Activated CD8-positive, alpha-beta memory T cell treated with anti-CD3 and anti-CD28 coated beads for 48 hours (primary cell): Measurements from ENCODE around the gene S100A3.
"Not testable (repeated sequence)": the region's sequence is repeated elsewhere in the genome, so short reads cannot be mapped to it uniquely, and the experiment has no call there.

ENCODE experiments used
- DNase-seq, 3 experiments: peaks; one replicate each; pipeline ENCODE4 v3.0.0-alpha.2; 2020; ENCODE audit warnings: low read depth in 2 of 3, low spot score in 2 of 3

S100A3 gene

GRCh38 chr1:153548722-153549688 lies at the start of gene S100A3:
S100A3 (minus strand) TSS chr1:153549258; CDS start chr1:153548485, 773 bp downstream.
- no peak for DNase-seq

GRCh38 chr1:153598309-153599172 lies 49.5 kb upstream of the S100A3 start:
- DNase-seq: no peak

- DNase-seq: no peak
Observed at GRCh38 chr1:153597206-153597605, 48.1 kb upstream of the S100A3 start.

GRCh38 chr1:153592748-153593147 lies 43.7 kb upstream of the S100A3 start:
- no peak for DNase-seq

- DNase-seq: no peak
Observed at GRCh38 chr1:153588482-153588881, 39.4 kb upstream of the S100A3 start.

DNA sequence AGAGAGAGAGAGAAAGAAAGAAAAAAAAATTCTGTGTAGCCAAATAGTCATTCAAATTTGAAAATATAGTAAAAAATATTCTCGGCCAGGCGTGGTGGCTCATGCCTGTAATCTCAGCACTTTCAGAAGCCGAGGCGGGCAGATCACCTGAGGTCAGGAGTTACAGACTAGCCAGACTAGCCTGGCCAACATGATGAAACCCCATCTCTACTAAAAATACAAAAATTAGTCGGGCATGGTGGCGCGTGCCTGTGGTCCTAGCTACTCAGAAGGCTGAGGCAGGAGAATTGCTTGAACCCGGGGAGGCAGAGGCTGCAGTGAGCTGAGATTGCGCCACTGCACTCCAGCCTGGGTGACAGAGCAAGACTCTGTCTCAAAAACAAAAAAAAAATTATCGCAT lies 39.0 kb upstream of the S100A3 start:
- not testable (repeated sequence) for DNase-seq

- no peak for DNase-seq
Observed at GRCh38 chr1:153587314-153587713, 38.3 kb upstream of the S100A3 start.

DNA sequence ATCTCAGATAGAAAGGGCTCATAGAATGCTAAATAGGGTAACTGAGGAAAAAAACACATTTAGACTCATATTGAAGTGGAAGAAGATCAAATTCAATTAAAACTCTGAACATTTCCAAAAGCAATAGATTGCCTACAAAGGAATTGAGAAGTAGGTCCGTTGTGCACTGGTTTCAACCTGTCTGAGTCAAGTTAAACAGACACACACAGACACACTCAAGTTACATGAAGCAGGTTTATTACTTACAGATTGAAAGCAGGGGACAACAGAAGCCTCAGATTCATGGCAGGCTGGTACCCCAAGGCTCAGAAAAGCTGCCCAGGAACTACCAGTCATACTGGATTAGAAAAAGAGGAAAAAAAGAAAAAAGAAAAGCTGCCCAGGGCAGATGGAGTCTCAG lies 37.3 kb upstream of the S100A3 start:
- no peak for DNase-seq

DNA sequence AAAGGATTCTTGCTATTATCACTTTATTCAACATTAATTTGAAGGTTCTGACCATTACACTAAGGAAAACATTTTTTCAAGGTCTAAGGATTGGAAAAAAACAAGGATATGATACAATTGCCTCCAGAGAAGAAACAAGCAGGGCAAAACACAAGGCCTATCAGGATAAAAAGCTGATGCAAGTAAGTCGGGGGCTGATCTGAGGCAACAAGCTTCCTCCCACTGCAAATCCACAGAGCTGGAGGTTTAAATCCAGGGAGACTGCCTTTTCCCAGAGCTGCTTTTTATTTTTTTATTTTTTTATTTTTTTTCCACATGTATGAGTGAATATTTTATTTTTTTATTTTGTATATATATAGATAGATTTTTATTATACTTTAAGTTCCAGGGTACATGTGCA lies 35.9 kb upstream of the S100A3 start:
- no peak for DNase-seq

GRCh38 chr1:153583976-153584375 lies 34.9 kb upstream of the S100A3 start:
- DNase-seq: no peak

GRCh38 chr1:153583514-153583913 lies 34.5 kb upstream of the S100A3 start:
- DNase-seq: not testable (repeated sequence)

DNA sequence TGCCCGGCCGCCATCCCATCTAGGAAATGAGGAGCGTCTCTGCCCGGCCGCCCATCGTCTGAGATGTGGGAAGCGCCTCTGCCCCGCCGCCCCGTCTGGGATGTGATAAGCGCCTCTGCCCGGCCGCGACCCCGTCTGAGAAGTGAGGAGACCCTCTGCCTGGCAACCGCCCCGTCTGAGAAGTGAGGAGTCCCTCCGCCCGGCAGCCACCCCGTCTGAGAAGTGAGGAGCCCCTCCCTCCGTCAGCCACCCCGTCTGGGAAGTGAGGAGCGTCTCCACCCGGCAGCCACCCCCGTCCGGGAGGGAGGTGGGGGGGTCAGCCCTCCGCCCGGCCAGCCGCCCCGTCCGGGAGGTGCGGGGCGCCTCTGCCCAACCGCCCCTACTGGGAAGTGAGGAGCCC lies 33.8 kb upstream of the S100A3 start:
- DNase-seq: not testable (repeated sequence)

DNA sequence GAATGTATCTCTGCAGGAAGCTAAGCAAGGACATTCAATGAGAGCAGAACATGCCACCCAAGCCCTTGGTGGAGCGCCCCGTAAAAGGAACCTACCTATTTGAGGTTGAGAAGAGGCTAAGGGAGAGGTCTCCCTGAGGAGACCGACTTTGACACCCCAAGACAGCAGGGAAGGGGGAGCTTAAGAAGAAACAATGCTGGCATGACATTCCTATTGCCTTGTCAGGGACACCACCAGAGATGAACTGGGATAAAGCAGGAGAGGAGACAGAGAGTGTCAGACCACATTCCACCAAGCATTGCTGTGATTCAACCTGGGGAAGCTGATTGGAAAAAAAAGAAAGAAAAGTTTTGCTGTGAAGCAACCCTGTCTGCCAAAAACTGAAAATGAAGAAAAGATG lies 29.9 kb upstream of the S100A3 start:
- DNase-seq: no peak

DNA sequence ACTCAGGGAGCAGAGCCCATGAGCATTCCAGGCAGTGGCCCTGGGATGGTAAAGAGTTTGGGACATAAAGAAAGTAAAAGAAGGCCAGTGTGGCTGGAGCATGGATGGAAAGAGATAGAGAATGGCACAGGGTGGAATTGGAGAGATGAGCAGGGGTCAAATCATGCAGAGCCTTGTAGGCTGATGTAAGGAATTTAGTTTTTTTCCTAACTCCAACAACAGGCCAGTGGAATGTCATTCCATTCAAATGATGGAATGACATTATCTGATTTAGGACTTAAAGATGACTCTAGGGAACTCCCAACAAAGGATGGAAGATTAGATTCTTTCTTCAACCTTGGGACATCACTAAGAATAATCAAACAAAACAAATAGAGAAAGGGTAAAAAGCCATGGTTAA lies 29.4 kb upstream of the S100A3 start:
- DNase-seq: no peak

- no peak for DNase-seq
Observed at GRCh38 chr1:153577624-153578051, 28.6 kb upstream of the S100A3 start.

GRCh38 chr1:153577138-153577537 lies 28.1 kb upstream of the S100A3 start:
- DNase-seq: no peak

DNA sequence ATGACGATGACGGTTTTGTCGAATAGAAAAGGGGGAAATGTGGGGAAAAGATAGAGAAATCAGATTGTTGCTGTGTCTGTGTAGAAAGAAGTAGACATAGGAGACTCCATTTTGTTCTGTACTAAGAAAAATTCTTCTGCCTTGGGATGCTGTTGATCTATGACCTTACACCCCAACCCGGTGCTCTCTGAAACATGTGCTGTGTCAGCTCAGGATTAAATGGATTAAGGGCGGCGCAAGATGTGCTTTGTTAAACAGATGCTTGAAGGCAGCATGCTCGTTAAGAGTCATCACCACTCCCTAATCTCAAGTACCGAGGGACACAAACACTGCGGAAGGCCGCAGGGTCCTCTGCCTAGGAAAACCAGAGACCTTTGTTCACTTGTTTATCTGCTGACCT lies 26.4 kb upstream of the S100A3 start:
- DNase-seq: not testable (repeated sequence)

DNA sequence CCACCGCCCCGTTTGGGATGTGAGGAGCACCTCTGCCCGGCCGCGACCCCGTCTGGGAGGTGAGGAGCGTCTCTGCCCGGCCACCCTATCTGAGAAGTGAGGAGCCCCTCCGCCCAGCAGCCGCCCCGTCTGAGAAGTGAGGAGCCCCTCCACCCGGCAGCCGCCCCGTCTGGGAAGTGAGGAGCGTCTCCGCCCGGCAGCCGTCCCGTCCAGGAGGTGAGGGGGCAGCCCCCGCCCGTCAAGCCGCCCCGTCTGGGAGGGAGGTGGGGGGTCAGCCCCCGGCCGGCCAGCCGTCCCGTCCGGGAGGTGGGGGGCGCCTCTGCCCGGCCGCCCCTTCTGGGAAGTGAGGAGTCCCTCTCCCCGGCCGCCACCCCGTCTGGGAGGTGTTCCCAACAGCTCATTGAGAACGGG lies 26.0 kb upstream of the S100A3 start:
- DNase-seq: not testable (repeated sequence)

DNA sequence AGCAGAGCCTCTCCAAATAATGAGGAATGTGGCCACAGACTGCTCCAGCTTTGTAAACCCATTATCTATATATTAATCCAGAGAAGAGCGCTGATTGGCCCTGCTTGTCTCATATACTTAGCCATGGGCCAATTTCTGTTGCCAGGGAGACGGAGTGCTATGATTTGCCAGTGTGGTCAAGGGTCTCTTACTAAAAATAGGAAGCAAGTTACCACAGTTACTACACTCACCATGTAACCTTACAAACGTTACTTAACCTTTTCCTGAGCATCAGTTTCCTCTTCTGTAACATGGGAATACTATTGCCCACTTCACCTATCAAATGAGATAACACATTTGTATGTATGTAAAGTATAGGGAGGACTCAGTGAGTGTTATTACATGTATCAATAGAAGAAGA lies 24.3 kb upstream of the S100A3 start:
- no peak for DNase-seq

DNA sequence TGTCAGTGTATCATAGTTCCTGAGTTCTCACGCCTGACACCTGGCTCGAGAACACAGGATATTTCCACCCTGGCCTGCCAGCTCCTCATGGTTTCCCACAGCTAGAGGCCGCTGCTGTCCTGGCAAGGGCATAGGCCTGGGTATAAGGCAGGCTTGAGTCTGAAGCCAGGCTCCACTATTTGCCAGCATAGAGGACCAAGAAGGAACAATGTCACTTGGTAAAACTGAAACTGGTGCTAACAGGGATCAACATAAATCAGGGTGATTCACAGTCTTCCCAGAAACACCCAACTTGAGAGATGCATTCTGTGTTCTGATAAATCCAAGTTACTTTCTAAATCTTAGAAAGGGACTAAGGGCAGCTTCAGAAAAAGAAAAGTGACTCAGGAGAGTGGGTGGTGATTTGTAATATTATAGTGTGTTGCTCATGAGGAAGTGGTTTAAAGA lies 23.5 kb upstream of the S100A3 start:
- peak in 1 of 3 experiments; percentile 38 for DNase-seq

DNA sequence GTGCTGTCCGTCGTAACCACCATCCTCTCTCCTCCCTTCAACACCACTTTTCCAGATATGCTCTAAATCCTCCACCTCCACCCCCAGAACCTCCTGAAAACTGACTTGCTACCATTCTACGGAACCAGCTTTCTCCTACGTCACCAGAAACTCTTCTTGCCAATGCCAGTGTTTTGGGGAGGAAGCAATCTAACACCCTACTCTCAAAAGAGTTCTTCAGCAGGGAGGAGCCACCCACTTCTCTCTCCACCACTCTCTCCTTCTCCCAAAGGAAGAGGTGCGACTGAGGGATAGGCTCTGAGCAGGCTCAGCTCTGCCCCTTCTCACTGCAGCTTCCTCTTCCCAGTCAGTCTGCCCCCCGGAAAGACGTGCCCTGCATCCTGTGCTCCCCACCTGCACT lies 22.6 kb upstream of the S100A3 start:
- no peak for DNase-seq

DNA sequence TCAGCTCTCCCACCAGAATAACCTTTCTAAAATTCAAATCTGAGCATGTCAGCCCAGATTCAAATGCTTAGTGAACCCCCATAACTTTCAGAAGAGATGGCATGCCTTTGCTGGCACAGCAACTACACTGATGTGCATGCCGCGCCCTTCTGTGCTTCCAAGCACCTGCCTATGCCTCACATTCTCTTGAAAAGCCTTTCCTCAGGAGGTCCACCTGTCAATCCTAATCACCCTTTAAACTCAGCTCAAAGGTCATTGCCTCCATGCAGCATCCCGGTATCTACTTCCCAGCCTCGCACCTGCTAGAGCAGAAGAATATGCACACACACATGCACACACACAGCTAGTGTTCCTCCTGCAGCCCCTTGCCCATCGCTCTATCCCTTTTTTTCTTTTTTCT lies 21.8 kb upstream of the S100A3 start:
- DNase-seq: no peak
